AML-193 (cell line): ENCODE results near the gene MKI67.
"Not testable (repeated sequence)": the region's sequence is repeated elsewhere in the genome, so short reads cannot be mapped to it uniquely, and the experiment has no call there.

Experiments
- DNase-seq, 2 experiments: peaks; one replicate each; lab custom pipeline; 2025; lab: John Stamatoyannopoulos, UW

Gene MKI67

DNA sequence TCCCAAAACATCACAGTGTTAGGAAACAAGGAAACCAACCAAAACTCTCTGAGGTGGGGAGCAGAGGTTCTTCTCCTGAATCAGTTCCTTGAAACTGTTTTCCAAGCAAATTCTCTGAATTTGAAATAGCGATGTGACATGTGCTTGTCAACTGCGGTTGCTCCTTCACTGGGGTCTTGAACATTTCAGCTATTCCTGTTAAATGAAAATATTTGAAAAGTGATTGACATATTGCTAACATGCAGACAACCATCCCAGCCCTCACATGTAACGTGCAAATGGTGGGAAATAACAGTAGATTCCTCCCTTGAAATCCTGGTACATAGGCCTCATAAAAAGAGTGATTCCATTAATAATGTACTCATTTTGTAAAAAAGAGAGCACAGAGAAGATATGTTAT lies 15.9 kb downstream of the MKI67 start:
- no peak for DNase-seq

DNA sequence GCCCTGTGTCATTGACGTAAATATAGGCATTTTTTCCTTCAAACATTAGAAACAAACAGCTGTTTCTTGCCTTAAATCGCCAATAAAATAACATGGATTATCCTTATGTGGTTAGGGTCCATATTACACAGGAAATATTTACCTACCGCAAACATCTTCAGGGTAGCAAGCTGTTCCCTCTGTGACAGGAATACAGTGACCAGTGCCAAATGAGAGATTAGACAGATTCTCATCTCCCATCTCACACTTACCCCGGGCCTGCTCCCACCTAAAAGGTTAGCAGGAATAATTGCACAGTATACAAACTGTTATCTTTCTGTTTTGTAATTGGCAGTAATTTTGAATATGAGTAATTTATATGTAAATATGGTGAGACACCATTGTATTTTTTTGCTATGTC lies 16.5 kb downstream of the MKI67 start:
- DNase-seq = no peak

DNA sequence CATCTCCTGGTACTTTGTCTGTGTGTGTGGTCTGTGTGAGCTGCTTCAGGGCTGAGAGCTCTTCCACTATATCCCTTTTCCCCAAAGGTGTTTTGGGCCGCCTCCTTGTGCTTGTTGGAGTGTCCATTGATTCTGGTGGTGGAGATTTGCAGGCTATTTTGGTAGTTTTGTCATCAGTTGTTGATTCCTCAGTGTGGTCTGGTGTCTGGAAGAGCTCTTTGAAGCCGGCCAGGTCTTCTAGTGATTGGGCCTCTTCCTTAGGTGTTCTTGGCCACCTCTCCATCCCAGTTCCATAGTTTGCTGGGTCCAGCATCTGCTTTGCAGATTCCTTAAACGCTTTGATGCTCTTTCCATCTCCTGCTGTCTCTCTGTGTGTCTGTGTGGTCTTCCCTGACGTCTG lies 20.8 kb downstream of the MKI67 start:
- DNase-seq = no peak

DNA sequence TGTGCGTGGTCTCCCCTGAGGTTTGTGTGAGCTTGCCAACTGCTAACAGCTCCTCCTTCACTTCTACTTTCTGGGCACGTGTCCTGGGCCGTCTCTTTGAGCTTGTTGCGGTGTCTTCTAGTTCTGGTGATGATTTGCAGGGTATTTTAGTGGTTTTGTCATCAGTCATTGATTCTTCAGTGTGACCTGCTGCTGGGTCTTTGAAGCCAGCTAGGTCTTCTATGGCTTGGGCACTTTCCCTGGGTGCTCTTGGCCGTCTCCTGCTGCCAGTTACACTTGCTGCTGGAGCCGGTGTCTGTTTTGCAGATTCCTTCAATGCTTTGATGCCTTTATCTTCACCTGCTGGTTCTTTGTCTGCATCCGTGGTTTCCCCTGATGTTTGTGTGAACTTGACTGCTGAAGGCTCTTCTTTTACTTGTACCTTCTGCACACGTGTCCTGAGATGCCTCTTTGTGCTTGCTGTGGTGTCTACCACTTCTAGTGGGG lies 23.0 kb downstream of the MKI67 start:
- DNase-seq = no peak

DNA sequence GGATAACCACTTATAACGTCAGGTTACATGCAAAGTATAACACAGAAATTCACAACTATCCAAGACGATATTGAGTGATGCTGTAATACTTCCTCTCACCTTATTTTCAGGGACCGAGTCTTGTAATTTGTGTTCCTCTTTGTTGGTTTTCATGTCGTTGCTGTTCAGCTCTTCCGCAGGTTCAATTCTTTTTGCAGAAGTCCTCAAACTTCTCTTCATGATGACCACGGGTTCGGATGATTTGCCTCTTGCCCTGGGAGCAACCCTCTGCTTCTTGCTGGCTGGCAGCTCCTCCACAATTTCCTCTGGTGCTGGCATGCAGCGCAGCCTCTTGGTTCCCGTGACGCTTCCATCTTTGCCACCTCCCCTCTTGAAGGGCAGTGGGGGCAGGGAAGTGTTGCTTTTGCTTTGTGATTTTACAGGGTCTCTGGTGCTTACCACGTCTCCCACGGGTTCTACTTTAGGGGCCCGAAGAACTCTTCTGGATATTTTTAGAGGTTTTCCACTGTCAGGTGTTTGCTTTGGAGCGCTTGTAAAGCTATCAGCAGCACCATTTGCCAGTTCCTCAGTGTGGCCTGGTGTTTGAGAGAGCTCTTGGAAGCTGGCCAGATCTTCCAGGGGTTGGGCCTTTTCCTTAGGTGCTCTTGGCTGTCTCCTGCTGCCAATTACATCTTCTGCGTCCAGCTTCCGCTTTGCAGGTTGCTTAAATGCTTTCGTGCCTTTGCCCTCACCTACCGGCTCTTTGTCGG lies 23.6 kb downstream of the MKI67 start:
- no peak for DNase-seq

DNA sequence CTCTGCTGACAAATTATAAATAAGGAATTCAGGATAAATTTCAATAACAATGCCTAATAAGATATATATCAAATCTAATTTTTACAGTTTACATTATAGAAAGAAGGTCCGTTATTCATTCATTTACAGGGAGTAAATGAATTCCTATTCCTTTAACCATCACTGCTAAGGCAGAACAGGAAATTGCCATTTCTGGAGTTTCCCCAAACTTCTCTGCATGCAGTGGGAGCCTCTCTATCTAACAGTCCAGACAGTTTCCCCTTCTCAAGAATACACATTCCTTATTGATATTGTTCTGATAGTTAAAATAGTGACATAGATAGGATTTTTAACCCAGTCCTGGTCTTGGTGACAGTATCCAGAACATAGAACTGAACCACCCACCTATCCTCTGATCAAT lies 24.3 kb downstream of the MKI67 start:
- no peak for DNase-seq

DNA sequence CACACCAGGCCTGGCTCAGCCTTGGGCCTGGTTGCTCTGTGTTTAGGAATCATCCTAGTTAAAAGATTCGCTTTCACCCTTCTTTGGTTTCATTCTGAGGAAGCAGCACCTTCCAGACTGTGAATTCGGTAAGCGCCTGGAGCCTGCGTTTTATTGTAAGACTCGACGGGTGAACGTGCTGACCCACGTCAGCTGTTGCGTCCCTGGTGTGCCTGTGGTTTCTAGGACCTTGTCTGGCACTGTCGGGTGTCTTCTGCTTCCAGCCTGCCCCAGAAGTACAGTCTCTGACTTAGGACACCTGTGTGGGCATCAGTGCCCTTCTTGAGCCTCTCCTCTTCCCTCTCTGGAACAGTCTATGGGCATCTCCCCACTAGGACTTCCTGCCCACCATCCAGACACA lies 26.3 kb downstream of the MKI67 start:
- no peak for DNase-seq

DNA sequence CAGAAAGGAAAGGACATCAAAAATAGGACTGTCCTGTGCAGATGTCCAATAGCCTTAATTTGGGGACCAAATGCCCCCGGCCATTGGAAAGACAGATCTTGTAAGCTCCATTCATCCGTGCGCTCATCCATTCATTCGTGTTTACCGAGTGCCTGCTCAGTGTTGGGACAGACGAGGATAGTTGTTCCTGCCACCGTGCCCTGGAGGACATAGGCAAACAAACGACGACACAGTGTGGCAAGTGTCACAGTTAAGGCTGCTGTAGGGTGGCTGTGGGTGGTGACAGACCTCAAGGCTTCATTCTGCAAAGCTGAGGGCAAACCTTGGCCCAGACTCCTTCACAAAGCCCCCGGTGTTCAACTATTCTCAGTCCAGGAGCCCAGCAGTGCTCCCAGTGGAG lies 27.6 kb downstream of the MKI67 start:
- DNase-seq = no peak

DNA sequence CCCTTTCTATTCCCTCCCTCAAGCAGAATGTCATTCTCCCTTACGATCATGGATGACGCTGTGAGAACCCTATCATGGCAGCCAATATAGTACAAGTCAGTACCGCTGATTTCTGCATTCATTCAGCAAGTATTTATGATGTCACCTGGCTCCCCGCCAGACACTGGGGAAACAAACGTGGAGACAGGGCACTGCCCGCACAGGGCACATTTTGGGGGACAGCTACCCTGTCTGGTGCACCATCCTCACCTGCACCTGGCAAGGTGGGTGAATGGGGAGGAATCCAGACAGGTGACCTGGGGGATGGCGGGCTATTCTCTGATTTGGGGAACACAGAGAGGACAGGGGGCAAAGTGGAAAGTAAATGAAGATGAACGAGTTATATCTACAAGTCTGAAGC lies 28.4 kb downstream of the MKI67 start:
- DNase-seq = no peak

DNA sequence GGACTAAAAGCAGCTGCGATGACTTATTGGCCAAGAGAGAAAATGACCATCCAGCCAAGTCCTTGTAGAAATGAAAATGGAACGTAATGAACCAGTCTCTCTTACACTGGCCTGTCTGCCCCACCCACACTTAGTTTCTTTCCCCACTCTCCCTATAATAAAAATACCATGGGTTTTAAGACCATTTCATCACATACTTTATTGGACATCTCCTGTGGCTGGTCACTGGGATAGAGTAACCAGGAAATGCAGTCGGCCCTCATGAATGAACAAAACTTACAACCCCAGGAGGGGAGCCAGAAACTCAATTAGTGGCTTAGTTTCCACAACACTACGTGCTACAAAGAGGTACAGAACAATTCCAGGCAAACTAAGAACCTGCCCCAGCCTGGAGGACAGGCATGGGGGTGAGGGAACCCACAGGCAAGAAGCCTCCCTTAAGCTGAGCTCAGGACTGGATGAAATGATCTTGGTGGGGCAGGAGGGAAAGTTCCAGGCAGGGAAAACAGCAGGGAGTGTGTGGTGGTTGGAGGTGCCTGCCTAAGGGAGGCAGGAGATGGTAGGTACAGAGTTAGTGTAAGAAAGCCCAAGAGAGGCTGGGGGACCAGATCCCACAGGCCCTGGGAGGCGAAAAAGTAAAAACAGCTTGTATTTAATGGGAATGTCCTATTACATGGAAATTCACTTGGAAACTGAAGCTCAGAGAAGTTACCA lies 29.6 kb downstream of the MKI67 start:
- DNase-seq = no peak

DNA sequence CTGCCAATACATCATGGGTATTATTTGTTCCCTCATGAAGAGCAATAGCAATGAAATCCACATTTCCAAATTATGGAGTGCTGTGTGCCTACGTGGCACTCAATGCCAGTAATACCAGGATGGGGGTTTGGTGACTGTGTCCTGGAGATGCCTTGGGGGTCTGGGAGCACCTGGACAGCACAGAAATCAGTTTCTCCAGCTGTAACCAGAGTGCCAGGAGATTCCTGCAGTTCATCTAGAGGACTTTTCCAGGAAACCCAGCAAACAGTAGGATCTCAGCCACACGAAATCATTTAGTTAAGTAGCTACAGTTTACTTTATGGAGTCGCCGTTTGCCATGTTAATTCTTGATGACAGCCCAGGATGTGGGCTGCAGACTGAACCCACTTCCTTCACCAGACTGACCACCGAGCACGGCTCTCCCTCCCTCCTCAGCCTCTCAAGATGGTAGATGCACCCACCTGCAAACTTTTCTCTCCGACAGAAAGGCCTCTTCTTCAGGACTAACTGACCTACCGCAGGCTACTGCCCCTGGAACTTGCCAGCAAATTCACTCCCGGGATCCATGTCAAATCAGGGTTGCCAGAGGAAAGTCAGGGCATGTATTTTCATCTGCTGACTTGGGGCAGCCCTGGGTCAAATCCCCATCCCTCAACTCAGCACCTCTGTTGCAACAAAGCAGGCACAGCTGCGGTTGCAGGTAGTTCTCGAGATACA lies 30.3 kb downstream of the MKI67 start:
- no peak for DNase-seq

DNA sequence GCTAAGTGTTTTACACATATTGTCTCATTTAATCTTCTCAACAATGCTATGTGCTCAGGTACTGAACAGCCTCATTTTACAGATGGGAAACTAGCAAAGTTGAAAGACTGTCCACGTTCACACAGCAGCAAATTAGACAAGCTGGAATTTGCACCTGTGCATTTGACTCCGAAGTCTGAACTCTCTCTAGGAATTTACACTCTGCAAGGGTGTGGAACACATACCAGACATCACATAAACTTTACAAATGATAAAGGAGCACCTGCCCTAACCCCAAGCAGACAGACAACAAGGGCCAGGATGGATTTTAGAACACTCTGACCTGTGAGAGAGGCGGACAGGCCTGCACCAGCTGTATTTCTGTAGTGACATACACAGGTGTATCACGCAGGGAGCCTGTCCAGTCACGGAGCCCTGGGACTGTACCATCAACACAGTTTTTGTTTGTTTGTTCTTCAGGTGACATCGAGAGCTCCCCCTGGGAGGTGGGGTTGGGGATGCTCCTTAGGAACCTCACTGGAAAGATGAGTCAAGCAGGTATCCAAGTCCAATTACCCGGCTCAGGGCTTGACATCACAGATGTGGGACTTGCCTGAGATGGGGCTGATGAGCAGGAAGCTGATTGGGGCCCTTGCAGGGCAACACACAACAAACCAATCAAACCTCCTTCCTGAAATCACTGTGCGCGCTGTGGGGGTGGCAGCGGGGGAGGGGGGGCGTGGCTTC lies 31.0 kb downstream of the MKI67 start:
- no peak for DNase-seq

DNA sequence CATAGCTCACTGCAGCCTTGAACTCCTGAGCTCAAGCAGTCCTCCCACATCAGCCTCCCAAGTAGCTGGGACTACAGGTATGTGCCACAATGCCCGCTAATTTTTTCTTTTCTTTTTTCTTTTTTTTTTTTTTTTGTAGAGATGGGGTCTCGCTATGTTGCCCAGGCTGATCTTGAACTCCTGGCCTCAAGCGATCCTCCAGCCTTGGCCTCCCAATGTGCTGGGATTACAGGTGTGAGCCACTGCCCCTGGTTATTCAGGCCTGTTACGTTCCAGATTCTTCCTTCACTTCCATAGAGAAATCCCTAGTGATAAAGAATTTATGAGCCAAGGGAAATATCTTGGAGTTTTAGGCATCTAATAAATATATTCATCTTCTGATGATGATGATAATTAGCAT lies 31.6 kb downstream of the MKI67 start:
- not testable (repeated sequence) for DNase-seq

DNA sequence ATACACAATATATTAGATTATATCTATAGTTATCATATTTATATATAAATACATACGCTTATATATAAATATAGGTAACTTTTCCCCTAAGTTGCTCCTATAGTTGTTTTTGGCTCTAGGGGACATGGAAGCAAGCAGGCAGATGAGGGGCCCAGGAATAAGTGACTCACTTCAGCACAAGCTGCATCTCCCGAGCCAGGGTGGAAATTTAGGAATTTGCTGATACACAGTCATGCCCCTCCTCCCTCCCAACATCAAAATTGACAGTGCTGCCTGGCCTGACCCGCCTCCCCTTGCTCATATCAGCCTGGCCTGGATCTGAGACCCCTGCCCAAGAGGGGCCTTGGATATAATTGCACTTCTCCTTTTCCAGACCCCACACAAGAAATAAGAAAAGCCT lies 33.8 kb downstream of the MKI67 start:
- no peak for DNase-seq

DNA sequence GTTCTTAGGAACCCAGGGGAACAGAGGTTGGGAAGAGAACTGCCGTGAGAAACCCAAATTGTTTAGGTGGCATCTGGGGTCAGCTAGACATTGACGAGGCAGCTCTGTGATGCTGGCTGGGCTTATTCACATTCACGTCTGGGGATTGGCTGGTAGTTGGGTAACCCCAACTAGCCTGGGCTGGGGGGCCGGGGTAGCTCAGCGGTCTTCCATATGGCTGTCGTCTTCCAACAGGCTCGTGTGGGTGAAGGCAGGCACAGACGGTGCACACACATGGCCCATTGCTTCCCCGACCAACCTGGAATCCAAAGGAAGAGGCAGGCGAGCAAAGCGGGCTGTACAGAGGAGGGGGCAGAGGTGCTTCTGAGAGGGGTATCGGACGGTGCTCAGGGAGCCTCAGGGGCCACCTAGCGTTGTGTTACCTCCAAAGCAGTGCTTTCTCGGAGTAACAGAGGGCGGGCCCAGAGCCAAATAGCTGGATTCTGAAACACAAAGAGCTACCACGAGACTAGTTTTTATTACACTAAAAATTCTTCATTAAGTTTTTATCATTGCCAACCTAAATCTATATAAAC lies 34.5 kb downstream of the MKI67 start:
- DNase-seq = no peak

DNA sequence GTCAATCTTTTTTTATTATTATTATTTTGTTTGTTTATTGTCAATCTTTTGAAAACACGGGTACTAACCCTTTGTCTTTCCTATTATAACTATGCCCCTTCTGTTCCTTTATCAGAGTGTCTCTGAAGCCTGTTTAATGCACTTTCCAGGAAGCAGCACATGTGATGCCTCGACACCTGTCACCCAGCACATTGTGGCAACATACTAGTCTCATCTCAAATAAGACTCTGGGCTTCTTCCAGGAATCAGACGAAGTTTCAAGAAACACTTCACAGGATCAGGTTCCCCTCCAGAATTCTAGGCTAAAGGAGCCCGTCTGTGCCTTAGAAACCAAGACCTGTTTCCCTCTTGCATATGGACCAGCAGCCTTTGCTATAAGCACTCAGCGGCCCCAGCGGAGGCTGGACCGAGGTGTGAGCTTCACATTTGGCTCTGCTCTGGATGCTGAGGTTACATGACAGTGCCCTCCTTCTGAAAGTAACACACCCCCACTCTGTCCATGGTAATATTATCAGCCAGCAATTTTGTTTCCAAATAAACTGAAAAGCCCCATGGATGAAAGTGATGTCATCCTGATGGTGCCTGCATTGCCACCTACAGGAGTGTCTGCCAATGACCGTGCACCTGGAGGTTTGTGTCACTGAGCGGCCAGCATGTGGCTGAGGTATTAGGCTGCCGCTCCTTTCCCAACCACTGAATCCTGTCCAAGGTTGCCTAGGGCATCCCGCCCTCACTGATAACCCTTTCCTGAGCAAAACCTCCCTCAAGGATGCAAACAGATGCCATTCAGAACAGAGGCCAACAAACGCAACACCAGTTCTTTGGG lies 38.1 kb downstream of the MKI67 start:
- DNase-seq = no peak

DNA sequence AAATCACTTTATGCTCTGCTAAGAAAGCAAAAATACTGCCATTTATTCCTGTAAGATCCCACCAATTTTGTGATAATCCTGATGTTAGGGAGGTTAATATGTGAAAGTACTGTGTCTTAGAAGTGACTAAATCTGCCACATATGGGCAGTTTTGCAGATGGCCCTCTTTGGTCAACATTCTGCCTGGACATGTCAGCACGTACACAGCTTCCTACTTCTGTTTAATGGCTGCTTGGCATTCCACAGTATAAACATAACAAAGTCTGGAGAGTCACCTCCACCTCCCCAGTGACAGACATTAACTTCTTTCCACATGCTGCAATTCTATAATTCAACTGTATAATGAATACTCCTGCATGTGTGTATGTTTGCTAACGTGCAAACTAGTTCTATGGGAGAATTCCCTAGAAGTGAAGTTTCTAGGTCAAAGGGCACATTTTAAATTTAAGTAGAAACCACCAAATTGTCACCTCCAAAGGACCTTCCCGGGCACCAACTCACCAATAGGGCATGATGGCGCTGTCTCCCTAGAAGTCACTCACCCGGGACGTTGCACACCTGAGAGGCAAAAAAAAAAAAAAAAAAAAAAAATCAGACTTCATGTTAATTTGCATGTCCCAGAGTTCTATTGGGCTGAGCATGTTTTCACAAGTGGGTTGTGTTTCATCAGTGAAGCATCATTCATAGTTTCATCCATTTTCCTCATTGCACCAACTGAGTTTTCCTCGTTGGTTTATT lies 38.9 kb downstream of the MKI67 start:
- no peak for DNase-seq

DNA sequence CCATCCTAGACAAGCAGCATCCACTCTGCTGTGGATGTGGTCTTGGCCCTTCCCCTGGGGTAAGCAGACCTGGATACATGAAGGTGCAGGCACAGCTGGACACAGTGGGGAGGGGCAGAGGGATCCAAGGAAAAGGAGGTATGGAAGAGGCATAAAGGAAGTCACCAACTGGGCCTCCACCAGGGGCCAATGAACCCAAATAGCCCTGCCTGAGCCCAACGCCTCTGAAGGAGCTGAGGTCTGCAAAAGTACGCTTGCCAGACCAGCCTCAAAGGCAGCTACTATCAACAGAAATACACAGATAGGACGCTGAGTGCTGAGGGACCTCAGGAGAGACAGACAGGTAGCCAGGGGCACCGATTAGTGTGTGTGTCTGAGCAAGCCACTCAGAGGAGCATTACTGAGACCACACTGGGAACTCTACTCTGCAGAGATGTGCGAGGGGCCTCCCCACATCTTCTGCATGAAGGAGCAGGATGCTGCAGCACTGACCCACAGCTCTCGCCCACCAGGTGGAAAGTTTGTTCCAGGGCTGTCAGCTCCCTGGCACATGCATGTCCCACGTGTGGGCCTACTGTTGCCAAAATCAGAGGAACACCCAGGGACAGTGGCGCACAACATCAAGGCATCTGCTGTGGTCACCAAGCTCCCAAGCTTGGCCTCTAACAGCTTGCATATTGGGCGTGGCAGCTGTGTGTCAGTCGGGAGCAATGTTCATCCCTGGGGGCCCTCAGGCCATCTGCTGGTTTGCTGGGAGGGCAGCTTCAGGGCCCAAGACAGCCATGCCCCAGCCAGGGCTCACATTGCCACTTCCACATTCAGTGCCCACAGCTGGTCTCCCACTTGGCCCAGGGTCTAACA lies 40.0 kb downstream of the MKI67 start:
- DNase-seq = no peak

DNA sequence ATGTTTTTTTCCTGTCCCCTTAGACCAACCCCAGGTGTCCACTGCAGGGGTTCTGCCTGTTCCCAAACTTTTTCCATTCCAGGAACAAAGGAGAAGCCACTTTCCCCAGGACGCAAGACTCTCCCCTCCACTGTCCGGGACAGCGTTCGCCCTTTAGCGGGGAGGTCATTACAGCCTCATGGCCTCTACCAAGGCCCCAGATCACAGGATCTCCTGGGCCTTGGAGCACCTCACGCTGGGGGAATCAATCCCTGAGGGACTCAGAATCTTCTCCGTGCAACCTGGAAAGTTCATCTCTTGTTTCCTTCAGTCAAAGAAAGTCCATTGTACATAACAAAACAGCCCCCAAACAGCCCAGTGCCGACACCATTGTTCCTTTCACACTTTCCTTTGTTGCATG lies 41.2 kb downstream of the MKI67 start:
- DNase-seq = no peak
